ENCODE results near the gene TRAM2. TPM values are rescaled to one million over a fixed set of nuclear protein-coding genes. Genes with fewer than 3 reads are reported as not detected.

TRAM2 gene
- total and polyA plus RNA-seq, 9 of the 15 experiments (the other 6 are each of a cell fraction or from before 2014, with no cell fraction given) = 2.6 to 13.3 (median 8.9) TPM

DNA sequence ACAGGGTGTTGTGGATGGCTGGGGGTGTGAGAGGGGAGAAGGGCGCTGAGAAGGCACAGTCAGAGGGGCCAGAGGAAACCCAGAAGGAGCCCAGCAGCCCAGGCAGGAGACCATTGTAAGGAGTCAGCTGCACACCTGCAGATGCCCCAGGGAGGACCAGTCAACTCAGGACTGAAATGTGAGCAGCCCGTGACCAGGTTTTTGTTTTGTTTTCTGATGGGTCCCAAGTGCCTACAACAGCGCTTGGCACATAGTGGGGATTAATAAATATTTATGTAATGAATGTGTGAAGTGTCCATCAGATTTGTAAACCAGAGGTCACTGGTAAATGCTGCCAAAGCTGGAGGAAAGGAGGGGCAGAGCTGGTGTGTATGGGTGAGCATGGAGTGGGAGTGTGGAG lies 30.2 kb downstream of the TRAM2 start:
- peaks cover 6 to 19% of the 10 kb centered on the region in 2 experiments; a peak in 4 of 5 replicates for H3K4me1 ChIP-seq (replicated peaks in 1 of 2; ENCODE audit: control insufficient read depth in 2 of 2, insufficient read depth in 2 of 2, low read length in 2 of 2)
- no peaks in the 10 kb centered on the region for H3K27me3 ChIP-seq (ENCODE audit: control insufficient read depth in 2 of 2, insufficient read depth in 2 of 2, low read length in 2 of 2)
- FAIRE-seq = no peak
- H4K20me1 ChIP-seq (replicated peaks; ENCODE audit: control insufficient read depth, insufficient read depth, low read length) = peaks cover 10% of the 10 kb centered on the region; the same call in 1 of the 2 replicates
- no peak overlapping the region for H3K4me3 ChIP-seq
- in situ Hi-C loops (cut with MboI) (no loop called here), intact Hi-C loops (cut with micrococcal nuclease) (no loop called here)
- CTCF ChIA-PET (ENCODE audit: low intra/inter-chr PET ratio) = no interaction called here
- DNase-seq (ENCODE audit: extremely low read depth in 1 of 4, low spot score in 3 of 4) = no peak
- H3K4me2 ChIP-seq (ENCODE audit: insufficient read depth, low read length) = no peak overlapping the region
- H3K79me2 ChIP-seq (ENCODE audit: control insufficient read depth, insufficient read depth, low read length) = 0 out of 3 replicates have a peak, but pooled peaks cover 4% of the 10 kb centered on the region
- peak overlapping the region in 1 of 2 experiments; percentile 39; a peak in 1 of 4 replicates for H3K9ac ChIP-seq (ENCODE audit: insufficient read depth in 1 of 2, low read depth in 2 of 2, low read length in 2 of 2)
- 77% methylated on average over 3 of the region's 3 CpGs for WGBS (ENCODE audit: insufficient coverage, low coverage, missing lambda C conversion rate)
- no peaks in the 10 kb centered on the region for H3K9me1 ChIP-seq (ENCODE audit: control insufficient read depth, insufficient read depth, low read length)
- BruUV-seq (replicated peaks) = no TSS peak
- H3K9me3 ChIP-seq (replicated peaks; ENCODE audit: control insufficient read depth, insufficient read depth, low read depth, low read length) = no peaks in the 10 kb centered on the region
- H3K36me3 ChIP-seq (ENCODE audit: control insufficient read depth, insufficient read depth, low read length) = no peaks in the 10 kb centered on the region; the same call in 1 of the 3 replicates
- H2AFZ ChIP-seq (ENCODE audit: low read depth, low read length) = no peak overlapping the region
- TF ChIP-seq FOXP1 (CRISPR knock-in tag; IDR thresholded peaks at IDR 0.05) = no peak
- TF ChIP-seq CREB1 (IDR thresholded peaks at IDR 0.05) = no peak
- TF ChIP-seq CREB1 (CRISPR knock-in tag; IDR thresholded peaks at IDR 0.05) = no peak
- TF ChIP-seq, protein P1, sequence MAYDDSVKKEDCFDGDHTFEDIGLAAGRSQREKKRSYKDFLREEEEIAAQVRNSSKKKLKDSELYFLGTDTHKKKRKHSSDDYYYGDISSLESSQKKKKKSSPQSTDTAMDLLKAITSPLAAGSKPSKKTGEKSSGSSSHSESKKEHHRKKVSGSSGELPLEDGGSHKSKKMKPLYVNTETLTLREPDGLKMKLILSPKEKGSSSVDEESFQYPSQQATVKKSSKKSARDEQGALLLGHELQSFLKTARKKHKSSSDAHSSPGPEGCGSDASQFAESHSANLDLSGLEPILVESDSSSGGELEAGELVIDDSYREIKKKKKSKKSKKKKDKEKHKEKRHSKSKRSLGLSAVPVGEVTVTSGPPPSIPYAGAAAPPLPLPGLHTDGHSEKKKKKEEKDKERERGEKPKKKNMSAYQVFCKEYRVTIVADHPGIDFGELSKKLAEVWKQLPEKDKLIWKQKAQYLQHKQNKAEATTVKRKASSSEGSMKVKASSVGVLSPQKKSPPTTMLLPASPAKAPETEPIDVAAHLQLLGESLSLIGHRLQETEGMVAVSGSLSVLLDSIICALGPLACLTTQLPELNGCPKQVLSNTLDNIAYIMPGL (CRISPR knock-in tag; IDR thresholded peaks at IDR 0.05) = no peak
- no peak for TF ChIP-seq KAT7 (CRISPR knock-in tag; IDR thresholded peaks at IDR 0.05; ENCODE audit: borderline replicate concordance)
- TF ChIP-seq GABPB1 (CRISPR knock-in tag; IDR thresholded peaks at IDR 0.05) = no peak
- TF ChIP-seq, protein P2, sequence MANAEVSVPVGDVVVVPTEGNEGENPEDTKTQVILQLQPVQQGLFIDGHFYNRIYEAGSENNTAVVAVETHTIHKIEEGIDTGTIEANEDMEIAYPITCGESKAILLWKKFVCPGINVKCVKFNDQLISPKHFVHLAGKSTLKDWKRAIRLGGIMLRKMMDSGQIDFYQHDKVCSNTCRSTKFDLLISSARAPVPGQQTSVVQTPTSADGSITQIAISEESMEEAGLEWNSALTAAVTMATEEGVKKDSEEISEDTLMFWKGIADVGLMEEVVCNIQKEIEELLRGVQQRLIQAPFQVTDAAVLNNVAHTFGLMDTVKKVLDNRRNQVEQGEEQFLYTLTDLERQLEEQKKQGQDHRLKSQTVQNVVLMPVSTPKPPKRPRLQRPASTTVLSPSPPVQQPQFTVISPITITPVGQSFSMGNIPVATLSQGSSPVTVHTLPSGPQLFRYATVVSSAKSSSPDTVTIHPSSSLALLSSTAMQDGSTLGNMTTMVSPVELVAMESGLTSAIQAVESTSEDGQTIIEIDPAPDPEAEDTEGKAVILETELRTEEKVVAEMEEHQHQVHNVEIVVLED (CRISPR knock-in tag; IDR thresholded peaks at IDR 0.05) = no peak
- no peak for TF ChIP-seq EWSR1 (IDR thresholded peaks at IDR 0.05; ENCODE audit: borderline replicate concordance, low read depth, partially characterized antibody)
- TF ChIP-seq ZC3H11A (IDR thresholded peaks at IDR 0.05; ENCODE audit: low read depth, low read length) = no peak
- TF ChIP-seq CBX8 (IDR thresholded peaks at IDR 0.05; ENCODE audit: borderline replicate concordance, extremely low read depth, low read depth, low read length, poor library complexity, severe bottlenecking) = no peak
- TF ChIP-seq TRIM28 (IDR thresholded peaks at IDR 0.05) = no peak
- no peak for TF ChIP-seq ZNF785 (CRISPR knock-in tag; IDR thresholded peaks at IDR 0.05)
- TF ChIP-seq CBX1 (IDR thresholded peaks at IDR 0.05; ENCODE audit: low read depth) = no peak
- no peak for TF ChIP-seq FOXK1 (CRISPR knock-in tag; IDR thresholded peaks at IDR 0.05; ENCODE audit: borderline replicate concordance)
- no peak for TF ChIP-seq EGR1 (conservative IDR thresholded peaks at IDR 0.05)
- POLR2A ChIA-PET = no interaction called here
- no peak for ATAC-seq
- no peak overlapping the region for H3K27ac ChIP-seq (ENCODE audit: extremely low read depth, low read depth, low read length)
